ENCODE data around the gene EID2.

Gene EID2

GRCh38 chr19:39533003-39533512 lies 6.9 kb downstream of the EID2 start:
- no peak for FAIRE-seq

DNA sequence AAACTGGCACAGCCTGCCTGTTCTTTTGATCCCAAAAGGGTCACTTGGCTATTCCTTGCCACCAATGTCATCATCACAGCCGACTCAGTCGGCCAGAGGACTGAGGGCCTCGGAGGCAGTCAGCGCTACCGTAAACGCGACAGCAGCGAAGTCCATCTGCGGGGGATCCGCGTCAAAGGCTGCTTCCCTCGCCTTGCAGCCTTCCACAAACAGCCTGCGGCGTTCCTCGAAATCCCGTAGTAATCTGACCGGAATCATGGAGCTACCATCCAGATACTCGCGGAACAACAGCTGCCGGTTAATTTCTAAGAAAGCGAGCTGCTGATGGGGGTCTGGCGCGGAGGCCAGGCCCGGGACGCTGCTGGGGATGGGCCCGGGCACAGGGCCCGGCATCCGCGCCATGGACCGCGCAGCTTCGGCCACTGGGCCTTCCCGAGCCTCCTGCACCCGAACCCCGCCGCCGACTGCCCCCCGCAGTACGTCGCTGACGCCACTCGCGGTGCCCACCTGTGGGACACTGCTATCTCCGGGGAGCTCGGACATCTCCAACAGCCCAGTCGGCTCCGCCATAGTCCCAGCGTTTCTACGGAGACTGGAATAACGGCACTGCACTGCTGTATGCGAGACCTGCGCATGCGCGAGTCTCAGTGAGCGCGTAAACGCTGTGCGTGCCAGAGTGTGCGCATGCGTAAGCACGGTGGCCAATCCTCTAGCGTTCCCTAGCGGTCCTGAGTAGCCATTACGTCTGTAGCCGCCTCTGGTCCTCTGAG lies 7.5 kb downstream of the EID2 start, which contains the start of gene EID2B:
EID2B (minus strand) TSS at position 620 of the 770 bp plus-strand sequence; CDS start at position 570, 50 bp downstream.
- FAIRE-seq: no peak

- no peak for FAIRE-seq
These were observed 8.1 kb downstream of the EID2 start for GRCh38 chr19:39531834-39532232.

DNA sequence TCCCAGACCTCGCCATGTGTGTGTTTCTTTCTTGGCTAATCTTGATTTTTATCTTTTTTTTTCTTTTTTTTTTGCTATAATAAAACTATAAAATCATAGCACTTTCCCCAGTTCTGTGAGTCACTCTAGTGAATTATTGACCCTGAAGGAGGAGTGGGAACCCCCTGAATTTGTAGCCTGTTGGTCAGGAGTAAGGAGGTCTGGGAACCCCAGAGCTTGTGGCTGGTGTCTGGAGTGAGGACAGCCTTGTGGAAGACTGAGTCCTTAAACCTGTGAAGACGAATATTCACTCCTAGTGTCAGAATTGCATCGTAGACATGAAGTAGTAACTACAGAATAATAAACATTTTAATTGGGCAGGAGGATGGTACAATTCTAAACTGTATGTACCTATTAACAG lies 14.8 kb downstream of the EID2 start:
- FAIRE-seq: no peak

DNA sequence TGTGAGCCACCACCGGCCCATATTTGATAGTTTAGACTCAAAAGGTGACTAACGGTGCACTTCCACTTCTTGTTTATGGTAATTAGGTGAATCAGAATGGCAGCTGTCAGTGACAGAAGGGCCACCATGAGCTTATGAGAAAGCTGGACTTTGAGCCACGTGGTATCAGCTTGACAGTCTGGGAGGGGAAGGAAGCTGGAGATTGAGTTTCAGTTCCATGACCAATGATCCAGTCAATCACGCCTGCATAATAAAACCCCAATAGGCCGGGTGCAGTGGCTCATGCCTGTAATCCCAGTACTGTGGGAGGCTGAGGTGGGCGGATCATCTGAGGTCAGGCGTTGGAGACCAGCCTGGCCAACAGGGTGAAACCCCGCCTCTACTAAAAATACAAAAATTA lies 15.5 kb downstream of the EID2 start:
- FAIRE-seq: no peak

- FAIRE-seq: no peak
These were observed 19.1 kb downstream of the EID2 start for GRCh38 chr19:39520541-39521484.

- FAIRE-seq: no peak
These were observed 21.0 kb downstream of the EID2 start for GRCh38 chr19:39518975-39519374.

DNA sequence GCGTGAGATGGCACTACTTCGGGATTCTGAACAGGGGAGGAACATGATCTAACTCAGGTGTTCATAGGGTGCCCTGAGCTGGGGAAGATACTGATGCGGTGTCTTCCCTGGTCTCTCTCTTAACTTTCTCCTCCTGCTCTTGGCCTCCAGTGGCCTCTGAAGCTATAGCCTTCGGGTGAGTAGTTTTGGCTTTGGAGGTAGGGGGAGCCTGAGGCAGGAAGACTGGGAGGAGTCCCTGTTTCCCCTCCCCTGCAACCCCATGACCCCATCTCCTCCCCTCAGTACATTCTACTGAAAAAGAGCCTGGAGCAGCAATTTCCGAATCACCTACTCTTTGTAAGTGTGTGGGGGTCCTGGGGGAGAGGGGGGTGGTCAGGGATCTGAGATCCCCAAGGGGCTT lies 21.5 kb downstream of the EID2 start:
- FAIRE-seq: no peak

DNA sequence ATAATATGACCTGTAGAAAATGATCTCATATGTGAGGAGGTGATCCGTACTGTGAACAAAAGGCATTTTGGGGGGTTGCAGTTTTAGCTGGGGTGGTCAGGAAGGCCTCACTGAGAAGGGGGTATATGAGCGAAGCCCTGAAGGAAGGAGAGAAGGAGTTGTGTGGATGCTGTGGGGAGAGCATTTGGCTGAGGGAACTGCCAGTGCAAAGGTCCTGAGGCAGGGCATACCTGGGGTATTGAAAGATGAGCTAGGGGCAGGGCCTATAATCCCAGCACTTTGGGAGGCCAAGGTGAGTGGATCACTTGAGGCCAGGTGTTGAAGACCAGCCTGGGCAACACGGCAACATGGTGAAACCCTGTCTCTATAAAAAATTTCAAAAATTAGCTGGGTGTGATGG lies 22.5 kb downstream of the EID2 start:
- no peak for FAIRE-seq

DNA sequence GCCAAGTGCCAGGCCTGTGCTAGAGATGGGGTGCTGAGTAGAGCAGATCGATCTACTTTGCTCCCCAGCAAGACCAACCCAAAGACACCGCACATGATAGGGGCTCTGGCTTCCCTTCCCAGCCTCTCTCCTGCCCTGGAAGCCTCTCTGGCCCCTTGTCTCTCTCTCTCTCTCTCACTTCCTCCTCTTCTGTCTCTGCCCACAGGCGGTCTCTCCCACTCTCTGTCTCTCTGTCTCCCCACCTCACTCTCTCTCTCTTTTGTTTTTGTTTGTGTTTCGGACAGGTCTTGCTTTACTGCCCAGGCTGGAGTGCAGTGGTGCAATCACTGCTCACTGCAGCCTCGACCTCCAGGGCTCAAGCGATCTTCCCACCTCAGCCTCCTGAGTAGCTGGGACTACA lies 23.7 kb downstream of the EID2 start:
- FAIRE-seq: no peak

- FAIRE-seq: no peak
These were observed 24.3 kb downstream of the EID2 start for GRCh38 chr19:39515551-39516191.

DNA sequence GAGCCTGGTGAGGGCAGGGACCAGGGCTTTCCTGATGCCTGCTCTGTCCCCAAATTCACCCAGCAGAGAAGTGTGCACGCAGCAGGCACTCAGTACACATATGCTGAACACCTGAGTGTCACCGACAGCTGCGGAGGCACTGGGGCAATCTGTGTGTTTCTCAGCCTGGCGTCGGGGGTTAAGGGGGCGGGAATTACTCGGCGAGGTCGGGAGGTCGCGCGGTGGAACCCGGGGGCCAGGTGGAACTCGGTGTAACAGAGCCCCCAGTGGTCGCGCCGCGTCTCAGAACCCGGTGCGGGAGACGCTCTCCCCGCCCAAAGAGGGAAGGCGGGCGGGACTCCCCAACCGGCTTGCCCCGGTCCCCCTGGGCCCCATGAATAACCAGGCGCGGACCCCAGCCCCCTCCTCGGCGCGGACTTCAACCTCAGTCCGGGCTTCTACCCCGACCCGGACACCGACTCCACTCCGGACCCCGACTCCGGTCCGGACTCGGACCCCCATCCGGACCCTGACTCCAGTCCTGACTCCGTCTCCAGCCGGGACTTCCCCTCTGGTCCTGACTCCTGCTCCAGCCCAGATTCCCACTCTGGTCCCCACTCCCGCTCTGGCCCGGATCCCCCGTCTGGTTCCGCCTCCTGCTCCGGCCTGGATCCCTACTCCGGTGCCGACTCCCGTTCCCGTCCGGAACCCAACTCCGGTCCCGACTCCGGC lies 25.0 kb downstream of the EID2 start, which contains the start of gene SELENOV:
SELENOV (plus strand) TSS at position 300 of the 711 bp plus-strand sequence; CDS start at position 374, 74 bp downstream.
- FAIRE-seq: no peak

GRCh38 chr19:39512988-39513387 lies 27.0 kb downstream of the EID2 start:
- no peak for FAIRE-seq

DNA sequence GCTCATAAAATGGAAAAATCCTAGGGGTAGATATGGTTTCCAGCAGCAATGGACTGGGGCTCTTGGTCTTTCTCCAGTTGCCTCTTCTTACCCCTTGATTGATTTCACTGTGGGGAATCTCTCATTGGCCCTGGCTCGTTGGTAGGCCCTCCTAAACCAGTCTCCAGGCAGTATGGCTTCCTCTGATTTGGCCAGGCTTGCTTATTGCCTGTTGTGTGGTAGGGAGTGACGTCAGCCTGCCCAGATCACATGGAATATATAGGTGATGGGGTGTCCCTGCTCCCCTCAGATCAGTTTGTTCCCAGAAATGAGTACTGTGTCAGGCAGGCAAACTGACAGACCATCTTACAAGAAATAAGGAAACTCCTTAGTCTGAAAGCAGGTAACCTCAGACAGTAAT lies 30.7 kb downstream of the EID2 start:
- FAIRE-seq: no peak

DNA sequence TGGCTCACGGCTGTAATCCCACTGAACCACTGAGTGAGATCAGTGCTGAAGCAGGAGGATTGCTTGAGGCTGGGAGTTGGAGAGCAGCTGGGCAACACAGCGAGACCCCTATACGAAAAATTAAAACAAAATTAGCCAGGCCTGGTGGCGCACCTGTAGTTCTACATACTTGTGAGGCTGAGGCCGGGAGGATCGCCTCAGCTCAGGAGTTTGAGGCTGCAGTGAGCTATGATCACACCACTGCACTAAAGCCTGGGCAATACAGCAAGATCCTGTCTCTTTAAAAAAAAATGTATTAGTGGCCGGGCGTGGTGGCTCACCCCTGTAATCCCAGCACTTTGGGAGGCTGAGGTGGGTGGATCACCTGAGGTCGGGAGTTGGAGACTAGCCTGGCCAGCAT lies 31.3 kb downstream of the EID2 start:
- FAIRE-seq: no peak

DNA sequence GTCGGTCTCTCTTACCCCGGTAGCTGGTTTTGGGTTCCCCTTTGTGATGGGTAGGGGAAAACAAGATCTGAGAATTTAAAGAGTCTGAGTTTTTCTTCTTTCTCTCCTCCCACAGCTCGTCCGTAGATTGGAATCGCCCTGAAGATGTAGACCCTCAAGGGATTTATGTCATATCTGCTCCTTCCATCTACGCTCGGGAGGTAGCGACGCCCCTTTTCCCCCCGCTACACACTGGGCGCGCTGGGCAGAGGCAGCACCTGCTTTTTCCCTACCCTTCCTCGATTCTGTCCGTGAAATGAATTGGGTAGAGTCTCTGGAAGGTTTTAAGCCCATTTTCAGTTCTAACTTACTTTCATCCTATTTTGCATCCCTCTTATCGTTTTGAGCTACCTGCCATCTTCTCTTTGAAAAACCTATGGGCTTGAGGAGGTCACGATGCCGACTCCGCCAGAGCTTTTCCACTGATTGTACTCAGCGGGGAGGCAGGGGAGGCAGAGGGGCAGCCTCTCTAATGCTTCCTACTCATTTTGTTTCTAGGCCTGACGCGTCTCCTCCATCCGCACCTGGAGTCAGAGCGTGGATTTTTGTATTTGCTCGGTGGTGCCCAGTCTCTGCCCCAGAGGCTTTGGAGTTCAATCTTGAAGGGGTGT lies 32.1 kb downstream of the EID2 start:
- no peak for FAIRE-seq

DNA sequence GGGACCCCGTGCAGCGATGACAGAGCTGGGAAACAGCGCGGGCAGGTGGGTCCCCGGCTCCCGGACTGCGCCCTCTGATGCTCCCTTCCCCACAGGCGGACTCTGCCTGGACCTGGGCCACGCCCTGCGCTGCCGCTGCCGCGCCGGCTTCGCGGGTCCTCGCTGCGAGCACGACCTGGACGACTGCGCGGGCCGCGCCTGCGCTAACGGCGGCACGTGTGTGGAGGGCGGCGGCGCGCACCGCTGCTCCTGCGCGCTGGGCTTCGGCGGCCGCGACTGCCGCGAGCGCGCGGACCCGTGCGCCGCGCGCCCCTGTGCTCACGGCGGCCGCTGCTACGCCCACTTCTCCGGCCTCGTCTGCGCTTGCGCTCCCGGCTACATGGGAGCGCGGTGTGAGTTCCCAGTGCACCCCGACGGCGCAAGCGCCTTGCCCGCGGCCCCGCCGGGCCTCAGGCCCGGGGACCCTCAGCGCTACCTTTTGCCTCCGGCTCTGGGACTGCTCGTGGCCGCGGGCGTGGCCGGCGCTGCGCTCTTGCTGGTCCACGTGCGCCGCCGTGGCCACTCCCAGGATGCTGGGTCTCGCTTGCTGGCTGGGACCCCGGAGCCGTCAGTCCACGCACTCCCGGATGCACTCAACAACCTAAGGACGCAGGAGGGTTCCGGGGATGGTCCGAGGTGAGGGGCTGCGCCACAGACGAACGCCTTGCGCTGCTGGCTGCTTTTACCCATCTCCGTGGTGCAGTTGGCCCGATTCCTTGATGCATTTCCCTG lies 32.8 kb downstream of the EID2 start:
- no peak for FAIRE-seq

GRCh38 chr19:39506598-39506943 lies 33.4 kb downstream of the EID2 start:
- no peak for FAIRE-seq

- no peak for FAIRE-seq
These were observed 37.1 kb downstream of the EID2 start for GRCh38 chr19:39502640-39503417.

- no peak for FAIRE-seq
These were observed 38.6 kb downstream of the EID2 start for GRCh38 chr19:39501340-39501739.

All from islet of Langerhans (tissue), 1 donor.